Naive thymus-derived CD4-positive, alpha-beta T cell (primary cell): ENCODE data around the gene MBOAT2. TPM values are rescaled to one million over a fixed set of nuclear protein-coding genes. Genes with fewer than 3 reads are reported as not detected.
A peak's percentile ranks its signal among the peaks of the same experiment; 100 is the strongest.

Experiments
- ATAC-seq: fragments of 150-1000 bp; cut with Tn5 transposase; 2 replicates; pipeline ENCODE4 v1.10.0; 2021; ENCODE audit warnings: mild to moderate bottlenecking, moderate library complexity
- CTCF ChIA-PET: fragments of 350-600 bp; sonication (Branson Sonifier 250); formaldehyde crosslinking; loops from one replicate; lab custom pipeline; 2021; ENCODE audit warnings: antibody characterized with exemption; lab: Charles Lee
- POLR2A ChIA-PET: fragments of 350-600 bp; sonication (Branson Sonifier 250); formaldehyde crosslinking; loops from one replicate; lab custom pipeline; 2021; ENCODE audit warnings: antibody characterized with exemption, inconsistent platforms; lab: Charles Lee
- DNase-seq, 9 donors: peaks; one replicate each; pipeline versions ENCODE4 v3.0.0 to v3.0.0-alpha.2; 2020 to 2022; ENCODE audit warnings: mixed read lengths in 1 of 9
- H3K27ac ChIP-seq: one replicate; pipeline ENCODE4 v1.7.0; 2013; ENCODE audit warnings: mild to moderate bottlenecking, low read depth, low read length, moderate library complexity
- H3K27me3 ChIP-seq, 2 donors: one replicate each; pipeline ENCODE4 v1.7.0; 2013; ENCODE audit warnings: low read length in 2 of 2, mild to moderate bottlenecking in 2 of 2, moderate library complexity in 2 of 2; ENCODE audit not compliant: control insufficient read depth in 2 of 2, insufficient read depth in 2 of 2
- H3K36me3 ChIP-seq, 3 experiments: 1 replicate in 2 of 3; 2 replicates in 1 of 3; pipeline ENCODE4 v1.7.0; 2013; ENCODE audit warnings: low read length in 3 of 3, mild to moderate bottlenecking in 3 of 3, moderate library complexity in 1 of 3; ENCODE audit not compliant: insufficient read depth in 3 of 3, control insufficient read depth in 2 of 3
- H3K4me1 ChIP-seq, 2 donors: one replicate each; pipeline ENCODE4 v1.7.0; 2013; ENCODE audit warnings: low read length in 2 of 2, mild to moderate bottlenecking in 2 of 2, moderate library complexity in 1 of 2; ENCODE audit not compliant: control insufficient read depth in 2 of 2, insufficient read depth in 2 of 2
- H3K4me3 ChIP-seq: 2 replicates; pipeline ENCODE4 v1.7.0; 2013; ENCODE audit warnings: mild to moderate bottlenecking, low read length
- H3K9me3 ChIP-seq, 3 experiments: 1 replicate in 2 of 3; 2 replicates in 1 of 3; pipeline ENCODE4 v1.7.0; 2013; ENCODE audit warnings: low read length in 3 of 3; ENCODE audit not compliant: control insufficient read depth in 2 of 3
- H3K27ac Mint-ChIP-seq, 9 donors: one replicate each; pipeline ENCODE4 v1.8.0; 2020 to 2022; ENCODE audit warnings: mixed read lengths in 9 of 9, mild to moderate bottlenecking in 8 of 9, moderate library complexity in 5 of 9, inconsistent platforms in 2 of 9
- H3K27me3 Mint-ChIP-seq, 5 donors: one replicate each; pipeline ENCODE4 v1.8.0; 2021 to 2022; ENCODE audit warnings: mixed read lengths in 5 of 5, mild to moderate bottlenecking in 1 of 5
- H3K36me3 Mint-ChIP-seq, 5 donors: one replicate each; pipeline ENCODE4 v1.8.0; 2020 to 2022; ENCODE audit warnings: mixed read lengths in 5 of 5, mild to moderate bottlenecking in 3 of 5, inconsistent platforms in 1 of 5
- H3K4me1 Mint-ChIP-seq, 7 donors: one replicate each; pipeline ENCODE4 v1.8.0; 2020 to 2022; ENCODE audit warnings: mixed read lengths in 7 of 7, mild to moderate bottlenecking in 3 of 7, inconsistent platforms in 1 of 7
- H3K4me3 Mint-ChIP-seq, 10 donors: one replicate each; pipeline ENCODE4 v1.8.0; 2020 to 2022; ENCODE audit warnings: mild to moderate bottlenecking in 10 of 10, mixed read lengths in 10 of 10, moderate library complexity in 6 of 10, inconsistent platforms in 2 of 10
- H3K9me3 Mint-ChIP-seq, 11 donors: one replicate each; pipeline ENCODE4 v1.8.0; 2020 to 2022; ENCODE audit warnings: mixed read lengths in 11 of 11, mild to moderate bottlenecking in 4 of 11, inconsistent platforms in 1 of 11, moderate library complexity in 1 of 11
- intact Hi-C, 2 donors: fragments of 100-400 bp; cut with micrococcal nuclease; formaldehyde crosslinking; loops; one replicate each; pipeline ENCODE4 v1.15.1; 2023
- polyA plus RNA-seq, 2 donors: library from polyadenylated mRNA; unstranded; fragments of 300-500 nt; fragmentation: Illumina TruSeq; gene quantifications; one replicate each; pipeline ENCODE4 v1.2.3, GENCODE V29; 2021
- total RNA-seq, 6 experiments: library from RNA in 5 of 6; stranded (reverse) in 5 of 6; gene quantifications; 1 replicate in 5 of 6; 2 replicates in 1 of 6; pipeline ENCODE4 v1.2.3 and lab custom pipeline; 2021 to 2026

MBOAT2 gene
- total and polyA plus RNA-seq, 7 experiments from 2014 or later: 0.90 to 6.0 (median 1.9) TPM

- Mint-ChIP-seq H3K9me3 (no peaks in the 10 kb centered on the region), H3K4me1 (peaks cover 0 to 5% (median 0%) of the 10 kb centered on the region in 7 donors), H3K27me3 (no peaks in the 10 kb centered on the region), H3K36me3 (peaks cover 0 to 47% (median 20%) of the 10 kb centered on the region in 5 donors), H3K27ac (no peak overlapping the region), H3K4me3 (no peak overlapping the region)
- DNase-seq (no peak), ATAC-seq (no peak)
- intact Hi-C loops: no loop called here
- Histone ChIP-seq H3K27me3 (no peaks in the 10 kb centered on the region), H3K4me3 (no peak overlapping the region), H3K36me3 (peaks cover 11 to 47% (median 12%) of the 10 kb centered on the region in 3 experiments), H3K9me3 (no peaks in the 10 kb centered on the region), H3K27ac (no peak overlapping the region), H3K4me1 (no peaks in the 10 kb centered on the region)
- CTCF ChIA-PET: no interaction called here
- POLR2A ChIA-PET: no interaction called here
Measured at GRCh38 chr2:8819948-8820347, 183.5 kb downstream of the MBOAT2 start.

- Mint-ChIP-seq H3K36me3 (peaks cover 5 to 47% (median 21%) of the 10 kb centered on the region in 5 donors), H3K4me3 (no peak overlapping the region), H3K9me3 (no peaks in the 10 kb centered on the region), H3K4me1 (peaks cover 0 to 5% (median 0%) of the 10 kb centered on the region in 7 donors), H3K27me3 (no peaks in the 10 kb centered on the region), H3K27ac (no peak overlapping the region)
- H3K27ac ChIP-seq: no peak overlapping the region
- POLR2A ChIA-PET: no interaction called here
- H3K27me3 ChIP-seq: no peaks in the 10 kb centered on the region
- no peak overlapping the region for H3K4me3 ChIP-seq
- intact Hi-C loops: no loop called here
- peaks cover 5 to 44% (median 11%) of the 10 kb centered on the region in 3 experiments for H3K36me3 ChIP-seq
- H3K4me1 ChIP-seq: no peaks in the 10 kb centered on the region
- no peak for DNase-seq
- ATAC-seq: no peak
- CTCF ChIA-PET: interaction anchor here (0.6 kb wide), 1 partner anchor 1722 kb away, joined by 4 read pairs; no protein-coding TSS in a partner anchor
- H3K9me3 ChIP-seq: no peaks in the 10 kb centered on the region
Measured at GRCh38 chr2:8819194-8819593, 184.3 kb downstream of the MBOAT2 start.

- no peaks in the 10 kb centered on the region for H3K9me3 Mint-ChIP-seq
- intact Hi-C loops: no loop called here
- H3K36me3 Mint-ChIP-seq: peaks cover 5 to 55% (median 24%) of the 10 kb centered on the region in 5 donors
- CTCF ChIA-PET: no interaction called here
- peaks cover 0 to 6% (median 0%) of the 10 kb centered on the region in 7 donors for H3K4me1 Mint-ChIP-seq
- Histone ChIP-seq H3K27ac (no peak overlapping the region), H3K4me1 (no peaks in the 10 kb centered on the region), H3K36me3 (peaks cover 9 to 53% (median 13%) of the 10 kb centered on the region in 3 experiments), H3K27me3 (no peaks in the 10 kb centered on the region), H3K9me3 (no peaks in the 10 kb centered on the region), H3K4me3 (no peak overlapping the region)
- no peak overlapping the region for H3K4me3 Mint-ChIP-seq
- no peaks in the 10 kb centered on the region for H3K27me3 Mint-ChIP-seq
- no peak overlapping the region for H3K27ac Mint-ChIP-seq
- POLR2A ChIA-PET: no interaction called here
- ATAC-seq (no peak), DNase-seq (no peak)
Measured at GRCh38 chr2:8817221-8817620, 186.3 kb downstream of the MBOAT2 start.

- Histone ChIP-seq H3K9me3 (no peaks in the 10 kb centered on the region), H3K36me3 (peaks cover 7 to 78% (median 16%) of the 10 kb centered on the region in 3 experiments), H3K27me3 (no peaks in the 10 kb centered on the region), H3K4me3 (no peak overlapping the region), H3K4me1 (no peaks in the 10 kb centered on the region), H3K27ac (no peak overlapping the region)
- intact Hi-C loops: no loop called here
- no peak overlapping the region for H3K4me3 Mint-ChIP-seq
- peaks cover 41 to 74% (median 45%) of the 10 kb centered on the region in 5 donors for H3K36me3 Mint-ChIP-seq
- no peak overlapping the region for H3K27ac Mint-ChIP-seq
- ChIA-PET POLR2A (no interaction called here), CTCF (no interaction called here)
- H3K9me3 Mint-ChIP-seq: no peaks in the 10 kb centered on the region
- H3K4me1 Mint-ChIP-seq: peaks cover 0 to 14% (median 4%) of the 10 kb centered on the region in 7 donors
- ATAC-seq (no peak), DNase-seq (no peak)
- no peaks in the 10 kb centered on the region for H3K27me3 Mint-ChIP-seq
Measured at GRCh38 chr2:8806885-8807704, 196.4 kb downstream of the MBOAT2 start.

- Mint-ChIP-seq H3K36me3 (peaks cover 37 to 71% (median 43%) of the 10 kb centered on the region in 5 donors), H3K27me3 (no peaks in the 10 kb centered on the region), H3K27ac (peak overlapping the region in 1 of 9 donors; percentile 9), H3K4me1 (peaks cover 0 to 16% (median 7%) of the 10 kb centered on the region in 7 donors), H3K9me3 (no peaks in the 10 kb centered on the region), H3K4me3 (no peak overlapping the region)
- Histone ChIP-seq H3K36me3 (peaks cover 0 to 81% (median 21%) of the 10 kb centered on the region in 3 experiments), H3K27me3 (no peaks in the 10 kb centered on the region), H3K4me1 (no peaks in the 10 kb centered on the region), H3K27ac (no peak overlapping the region), H3K4me3 (no peak overlapping the region), H3K9me3 (no peaks in the 10 kb centered on the region)
- POLR2A ChIA-PET: no interaction called here
- CTCF ChIA-PET: no interaction called here
- intact Hi-C loops: no loop called here
- no peak for ATAC-seq
- no peak for DNase-seq
Measured at GRCh38 chr2:8805278-8806210, 197.9 kb downstream of the MBOAT2 start.

- no peaks in the 10 kb centered on the region for H3K4me1 ChIP-seq
- Mint-ChIP-seq H3K4me3 (no peak overlapping the region), H3K27me3 (no peaks in the 10 kb centered on the region), H3K4me1 (peaks cover 3 to 13% (median 8%) of the 10 kb centered on the region in 7 donors), H3K36me3 (peaks cover 28 to 75% (median 48%) of the 10 kb centered on the region in 5 donors), H3K27ac (peak overlapping the region in 3 of 9 donors; percentile 3 to 63 (median 14)), H3K9me3 (no peaks in the 10 kb centered on the region)
- no peaks in the 10 kb centered on the region for H3K9me3 ChIP-seq
- H3K27ac ChIP-seq: no peak overlapping the region
- ChIA-PET CTCF (no interaction called here), POLR2A (no interaction called here)
- ATAC-seq (no peak), DNase-seq (peak in 1 of 9 donors; percentile 42)
- no peaks in the 10 kb centered on the region for H3K27me3 ChIP-seq
- no peak overlapping the region for H3K4me3 ChIP-seq
- intact Hi-C loops: no loop called here
- H3K36me3 ChIP-seq: peaks cover 0 to 82% (median 18%) of the 10 kb centered on the region in 3 experiments
Measured at GRCh38 chr2:8803658-8804379, 199.7 kb downstream of the MBOAT2 start.
